ENCODE results near the gene GPSM1.

DNA sequence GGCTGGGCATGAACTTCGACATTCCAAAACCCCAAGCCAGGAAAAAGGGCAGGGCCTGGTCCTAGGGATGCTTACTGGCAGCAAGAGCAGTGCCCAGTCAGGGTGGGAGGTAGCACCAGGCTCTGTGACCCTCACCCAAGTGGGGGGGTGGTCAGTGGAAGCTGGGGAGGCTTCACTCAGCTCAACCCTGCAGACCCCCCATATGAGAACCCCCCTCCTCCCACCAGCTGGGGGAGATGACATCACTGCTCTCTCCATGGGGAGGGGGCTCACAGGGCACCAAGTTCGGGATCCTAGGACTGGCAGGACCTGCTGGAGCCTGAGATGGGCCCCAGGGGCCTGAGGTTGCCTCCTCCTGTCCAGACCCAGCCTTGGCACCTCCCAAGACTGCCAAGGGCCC lies 31.5 kb downstream of the GPSM1 start:
- no peak for TF ChIP-seq POLR2A (IDR thresholded peaks at IDR 0.05)
- TF ChIP-seq, protein P1, sequence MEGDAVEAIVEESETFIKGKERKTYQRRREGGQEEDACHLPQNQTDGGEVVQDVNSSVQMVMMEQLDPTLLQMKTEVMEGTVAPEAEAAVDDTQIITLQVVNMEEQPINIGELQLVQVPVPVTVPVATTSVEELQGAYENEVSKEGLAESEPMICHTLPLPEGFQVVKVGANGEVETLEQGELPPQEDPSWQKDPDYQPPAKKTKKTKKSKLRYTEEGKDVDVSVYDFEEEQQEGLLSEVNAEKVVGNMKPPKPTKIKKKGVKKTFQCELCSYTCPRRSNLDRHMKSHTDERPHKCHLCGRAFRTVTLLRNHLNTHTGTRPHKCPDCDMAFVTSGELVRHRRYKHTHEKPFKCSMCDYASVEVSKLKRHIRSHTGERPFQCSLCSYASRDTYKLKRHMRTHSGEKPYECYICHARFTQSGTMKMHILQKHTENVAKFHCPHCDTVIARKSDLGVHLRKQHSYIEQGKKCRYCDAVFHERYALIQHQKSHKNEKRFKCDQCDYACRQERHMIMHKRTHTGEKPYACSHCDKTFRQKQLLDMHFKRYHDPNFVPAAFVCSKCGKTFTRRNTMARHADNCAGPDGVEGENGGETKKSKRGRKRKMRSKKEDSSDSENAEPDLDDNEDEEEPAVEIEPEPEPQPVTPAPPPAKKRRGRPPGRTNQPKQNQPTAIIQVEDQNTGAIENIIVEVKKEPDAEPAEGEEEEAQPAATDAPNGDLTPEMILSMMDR (IDR thresholded peaks at IDR 0.05), result no peak
